ENCODE data around the gene HAUS6. TPM values are rescaled to one million over a fixed set of nuclear protein-coding genes. Genes with fewer than 3 reads are reported as not detected.

Gene HAUS6
- total and polyA plus RNA-seq, 2 experiments from 2014 or later = 32.7 to 48.7 TPM

- H2AFZ ChIP-seq = no peak overlapping the region
- no peak for ATAC-seq
- no peaks in the 10 kb centered on the region for H3F3A ChIP-seq (replicated peaks; ENCODE audit: low read depth)
- Mint-ChIP-seq H3K9me3 (no peaks in the 10 kb centered on the region), H3K27ac (no peak overlapping the region), H3K4me1 (peaks cover 21% of the 10 kb centered on the region), H3K4me3 (no peak overlapping the region), H3K27me3 (ENCODE audit: insufficient read depth, low read depth, poor library complexity) (no peaks in the 10 kb centered on the region), H3K36me3 (ENCODE audit: low read depth) (peaks cover 62% of the 10 kb centered on the region)
- peaks cover 21% of the 10 kb centered on the region for H3K4me1 ChIP-seq (ENCODE audit: insufficient read depth)
- H3K9me2 ChIP-seq (ENCODE audit: insufficient read depth) = no peaks in the 10 kb centered on the region
- H3K4me3 ChIP-seq = no peak overlapping the region
- H3K4me2 ChIP-seq = no peak overlapping the region
- H3K27me3 ChIP-seq (ENCODE audit: insufficient read depth) = no peaks in the 10 kb centered on the region
- no peak for DNase-seq (ENCODE audit: low spot score)
- H3K27ac ChIP-seq (ENCODE audit: low read depth) = no peak overlapping the region
- peaks cover 45% of the 10 kb centered on the region for H3K36me3 ChIP-seq (ENCODE audit: insufficient read depth)
- H3K79me2 ChIP-seq (replicated peaks; ENCODE audit: insufficient read depth) = no peaks in the 10 kb centered on the region
- TF ChIP-seq NANOG (IDR thresholded peaks at IDR 0.05; ENCODE audit: borderline replicate concordance) (no peak), JUNB (IDR thresholded peaks at IDR 0.05; ENCODE audit: unreplicated experiment) (no peak), ZNF331 (CRISPR knock-in tag; IDR thresholded peaks at IDR 0.05; ENCODE audit: low read depth) (no peak), EZH2phosphoT487 (IDR thresholded peaks at IDR 0.05; ENCODE audit: unreplicated experiment) (no peak)
- TF ChIP-seq, protein P1, sequence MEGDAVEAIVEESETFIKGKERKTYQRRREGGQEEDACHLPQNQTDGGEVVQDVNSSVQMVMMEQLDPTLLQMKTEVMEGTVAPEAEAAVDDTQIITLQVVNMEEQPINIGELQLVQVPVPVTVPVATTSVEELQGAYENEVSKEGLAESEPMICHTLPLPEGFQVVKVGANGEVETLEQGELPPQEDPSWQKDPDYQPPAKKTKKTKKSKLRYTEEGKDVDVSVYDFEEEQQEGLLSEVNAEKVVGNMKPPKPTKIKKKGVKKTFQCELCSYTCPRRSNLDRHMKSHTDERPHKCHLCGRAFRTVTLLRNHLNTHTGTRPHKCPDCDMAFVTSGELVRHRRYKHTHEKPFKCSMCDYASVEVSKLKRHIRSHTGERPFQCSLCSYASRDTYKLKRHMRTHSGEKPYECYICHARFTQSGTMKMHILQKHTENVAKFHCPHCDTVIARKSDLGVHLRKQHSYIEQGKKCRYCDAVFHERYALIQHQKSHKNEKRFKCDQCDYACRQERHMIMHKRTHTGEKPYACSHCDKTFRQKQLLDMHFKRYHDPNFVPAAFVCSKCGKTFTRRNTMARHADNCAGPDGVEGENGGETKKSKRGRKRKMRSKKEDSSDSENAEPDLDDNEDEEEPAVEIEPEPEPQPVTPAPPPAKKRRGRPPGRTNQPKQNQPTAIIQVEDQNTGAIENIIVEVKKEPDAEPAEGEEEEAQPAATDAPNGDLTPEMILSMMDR (conservative IDR thresholded peaks at IDR 0.05; ENCODE audit: low read depth in 2 of 2) = no peak
- no peaks in the 10 kb centered on the region for H4K20me1 ChIP-seq (replicated peaks; ENCODE audit: insufficient read depth)
Measured at GRCh38 chr9:19057033-19057432, 45.7 kb downstream of the HAUS6 start.

DNA sequence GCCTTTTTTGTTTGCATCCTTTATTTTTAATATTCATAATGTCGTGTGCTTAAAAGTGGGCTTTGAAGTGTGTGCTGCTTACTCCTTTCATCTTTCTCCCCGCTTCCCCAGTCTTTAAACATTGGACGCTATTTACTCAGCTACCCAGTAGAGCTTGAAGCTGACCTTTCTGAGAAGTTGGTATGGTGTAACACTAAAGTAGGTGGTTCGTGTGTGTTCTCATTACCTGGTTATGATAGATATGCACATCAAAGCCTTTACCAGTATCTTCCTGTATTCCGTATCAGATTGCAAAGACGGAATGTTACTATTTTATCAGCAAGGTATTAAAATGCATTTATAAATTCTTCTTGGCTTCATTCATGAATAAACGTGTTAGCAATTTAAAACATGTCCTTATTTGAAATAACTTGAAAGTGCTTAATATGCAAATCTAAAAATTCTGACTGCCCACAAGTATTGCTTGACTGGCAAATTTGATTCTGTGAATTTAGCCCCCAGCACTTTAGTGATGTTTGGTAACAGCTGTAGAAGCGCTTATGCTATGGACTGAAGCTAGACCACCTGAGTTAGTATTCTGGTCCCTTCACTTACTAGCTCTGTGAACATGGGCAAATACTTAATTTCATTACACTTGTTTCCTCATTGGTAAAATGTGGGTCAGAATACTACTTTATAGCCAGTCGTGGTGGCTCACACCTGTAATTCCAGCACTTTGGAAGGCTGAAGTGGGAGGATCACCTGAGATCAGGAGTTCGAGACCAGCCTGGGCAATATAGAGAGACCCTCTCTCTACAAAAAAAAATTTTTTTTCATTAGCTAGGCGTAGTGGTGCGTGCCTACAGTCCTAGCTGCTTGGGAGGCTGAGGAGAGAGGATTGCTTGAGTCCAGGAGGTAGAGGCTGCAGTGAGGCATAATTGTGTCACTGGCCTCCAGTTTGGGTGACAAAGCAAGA, 51.8 kb downstream of the HAUS6 start:
- peaks cover 37% of the 10 kb centered on the region for H3K4me1 ChIP-seq (ENCODE audit: insufficient read depth)
- peak overlapping the region; percentile 93 for H3K4me3 Mint-ChIP-seq

More for the DNA sequence above, 51.8 kb downstream of the HAUS6 start:
- Histone ChIP-seq H2AFZ (no peak overlapping the region), H3K4me3 (peak overlapping the region; percentile 86), H3K27ac (ENCODE audit: low read depth) (no peak overlapping the region), H3K4me2 (peak overlapping the region; percentile 82), H3K79me2 (replicated peaks; ENCODE audit: insufficient read depth) (peaks cover 12% of the 10 kb centered on the region), H3K9me2 (ENCODE audit: insufficient read depth) (no peaks in the 10 kb centered on the region), H4K20me1 (replicated peaks; ENCODE audit: insufficient read depth) (no peaks in the 10 kb centered on the region), H3K36me3 (ENCODE audit: insufficient read depth) (no peaks in the 10 kb centered on the region; the same call in 1 of the 2 replicates), H3F3A (replicated peaks; ENCODE audit: low read depth) (peaks cover 11% of the 10 kb centered on the region; the same call in 1 of the 2 replicates), H3K27me3 (ENCODE audit: insufficient read depth) (no peaks in the 10 kb centered on the region)
- Mint-ChIP-seq H3K36me3 (ENCODE audit: low read depth) (peaks cover 3% of the 10 kb centered on the region; the same call in 2 of the 3 replicates), H3K27ac (no peak overlapping the region), H3K27me3 (ENCODE audit: insufficient read depth, low read depth, poor library complexity) (peaks cover 13% of the 10 kb centered on the region), H3K4me1 (peaks cover 39% of the 10 kb centered on the region), H3K9me3 (no peaks in the 10 kb centered on the region)
- DNase-seq (ENCODE audit: low spot score) (no peak), ATAC-seq (no peak)
- TF ChIP-seq, protein P1 (conservative IDR thresholded peaks at IDR 0.05; ENCODE audit: low read depth in 2 of 2) = no peak
- TF ChIP-seq ZNF462 (CRISPR knock-in tag; IDR thresholded peaks at IDR 0.05) (no peak), EZH2phosphoT487 (IDR thresholded peaks at IDR 0.05; ENCODE audit: unreplicated experiment) (no peak), JUNB (IDR thresholded peaks at IDR 0.05; ENCODE audit: unreplicated experiment) (no peak)
- TF ChIP-seq, protein P2, sequence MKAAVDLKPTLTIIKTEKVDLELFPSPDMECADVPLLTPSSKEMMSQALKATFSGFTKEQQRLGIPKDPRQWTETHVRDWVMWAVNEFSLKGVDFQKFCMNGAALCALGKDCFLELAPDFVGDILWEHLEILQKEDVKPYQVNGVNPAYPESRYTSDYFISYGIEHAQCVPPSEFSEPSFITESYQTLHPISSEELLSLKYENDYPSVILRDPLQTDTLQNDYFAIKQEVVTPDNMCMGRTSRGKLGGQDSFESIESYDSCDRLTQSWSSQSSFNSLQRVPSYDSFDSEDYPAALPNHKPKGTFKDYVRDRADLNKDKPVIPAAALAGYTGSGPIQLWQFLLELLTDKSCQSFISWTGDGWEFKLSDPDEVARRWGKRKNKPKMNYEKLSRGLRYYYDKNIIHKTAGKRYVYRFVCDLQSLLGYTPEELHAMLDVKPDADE (IDR thresholded peaks at IDR 0.05) = no peak

Data from GM23338 (cell line).